ENCODE data around the gene SMPD1.
A peak's percentile ranks its signal among the peaks of the same experiment; 100 is the strongest.

GRCh38 chr11:6362873-6363678, 27.2 kb upstream of the SMPD1 start:
- TF ChIP-seq CTCF (IDR thresholded peaks at IDR 0.05) (peak; percentile 47 to 72 (median 55)), POLR2A (IDR thresholded peaks at IDR 0.05) (no peak), POLR2AphosphoS5 (IDR thresholded peaks at IDR 0.05; ENCODE audit: insufficient read depth in 1 of 2, low read depth in 1 of 2) (peak in 1 of 2 donors; percentile 19)
